ENCODE results near the gene PFKM.
A peak's percentile ranks its signal among the peaks of the same experiment; 100 is the strongest.

Gene PFKM

GRCh38 chr12:48075832-48076231 is 43.3 kb upstream of the PFKM start:
- no CpG with 5 or more reads among the region's 1 CpG for WGBS (ENCODE audit: extremely low coverage, insufficient coverage, low lambda C conversion rate)
- H3K9ac ChIP-seq (ENCODE audit: low read length), result no peak overlapping the region
- H3K27ac ChIP-seq (ENCODE audit: low read depth, low read length), result no peak overlapping the region
- no peaks in the 10 kb centered on the region for H3K36me3 ChIP-seq (ENCODE audit: control insufficient read depth, insufficient read depth, low read length)
- no peak overlapping the region for H3K4ac ChIP-seq (ENCODE audit: low read depth, low read length)
- no peak overlapping the region for H3K18ac ChIP-seq (ENCODE audit: low read length)
- no peak overlapping the region for H2BK5ac ChIP-seq (ENCODE audit: low read length)
- no peaks in the 10 kb centered on the region for H3K79me2 ChIP-seq (ENCODE audit: control insufficient read depth, insufficient read depth, low read length)
- no peak overlapping the region for H2BK120ac ChIP-seq (ENCODE audit: low read depth, low read length)
- no peak overlapping the region for H3K4me2 ChIP-seq (ENCODE audit: low read length)
- no peaks in the 10 kb centered on the region for H3K79me1 ChIP-seq (ENCODE audit: low read length)
- no peak overlapping the region for H4K5ac ChIP-seq (ENCODE audit: low read length)
- no peak overlapping the region for H2BK15ac ChIP-seq (replicated peaks; ENCODE audit: low read depth)
- H2AK5ac ChIP-seq (ENCODE audit: low read length), result no peak overlapping the region
- no peak for DNase-seq
- H3K23ac ChIP-seq (ENCODE audit: low read length), result no peak overlapping the region
- H3K56ac ChIP-seq (ENCODE audit: low read length), result no peak overlapping the region
- H4K8ac ChIP-seq (ENCODE audit: low read depth, low read length), result no peak overlapping the region
- H3K4me3 ChIP-seq (ENCODE audit: low read length), result no peak overlapping the region
- no peaks in the 10 kb centered on the region for H3K27me3 ChIP-seq (ENCODE audit: insufficient read depth, low read length, poor library complexity)
- H3K4me1 ChIP-seq (ENCODE audit: control insufficient read depth, low read depth, low read length), result no peaks in the 10 kb centered on the region

DNA sequence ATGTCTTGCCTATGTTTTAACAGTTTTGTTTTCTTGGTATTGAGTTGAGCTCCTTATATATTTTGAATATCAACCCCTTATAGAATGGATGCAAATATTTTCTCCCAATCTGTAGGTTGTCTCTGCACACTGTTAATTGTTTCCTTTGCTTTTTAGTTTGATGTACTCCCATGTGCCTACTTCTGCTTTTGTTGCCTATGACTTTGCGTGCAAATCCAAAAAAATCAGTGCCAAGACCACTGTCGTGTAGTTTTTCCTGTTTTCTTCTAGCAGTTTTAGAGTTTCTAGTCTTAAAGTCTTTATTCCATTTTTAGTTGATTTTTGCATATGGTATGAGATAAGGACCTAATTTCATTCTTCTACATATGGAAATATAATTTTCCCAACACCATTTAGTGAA is 42.1 kb upstream of the PFKM start:
- Histone ChIP-seq H2BK15ac (replicated peaks; ENCODE audit: low read depth) (no peak overlapping the region), H3K4me3 (ENCODE audit: low read length) (no peak overlapping the region), H3K36me3 (ENCODE audit: control insufficient read depth, insufficient read depth, low read length) (no peaks in the 10 kb centered on the region), H3K79me2 (ENCODE audit: control insufficient read depth, insufficient read depth, low read length) (no peaks in the 10 kb centered on the region), H2AK5ac (ENCODE audit: low read length) (no peak overlapping the region), H3K18ac (ENCODE audit: low read length) (no peak overlapping the region), H2BK5ac (ENCODE audit: low read length) (no peak overlapping the region), H4K5ac (ENCODE audit: low read length) (no peak overlapping the region), H2BK120ac (ENCODE audit: low read depth, low read length) (no peak overlapping the region), H3K4me1 (ENCODE audit: control insufficient read depth, low read depth, low read length) (no peaks in the 10 kb centered on the region), H3K56ac (ENCODE audit: low read length) (no peak overlapping the region), H3K27me3 (ENCODE audit: insufficient read depth, low read length, poor library complexity) (no peaks in the 10 kb centered on the region), H3K4me2 (ENCODE audit: low read length) (no peak overlapping the region), H3K4ac (ENCODE audit: low read depth, low read length) (no peak overlapping the region), H3K9ac (ENCODE audit: low read length) (no peak overlapping the region), H3K27ac (ENCODE audit: low read depth, low read length) (no peak overlapping the region), H3K23ac (ENCODE audit: low read length) (no peak overlapping the region), H4K8ac (ENCODE audit: low read depth, low read length) (no peak overlapping the region), H3K79me1 (ENCODE audit: low read length) (no peaks in the 10 kb centered on the region)
- DNase-seq, result no peak
- no CpG with 5 or more reads among the region's 2 CpGs for WGBS (ENCODE audit: extremely low coverage, insufficient coverage, low lambda C conversion rate)

DNA sequence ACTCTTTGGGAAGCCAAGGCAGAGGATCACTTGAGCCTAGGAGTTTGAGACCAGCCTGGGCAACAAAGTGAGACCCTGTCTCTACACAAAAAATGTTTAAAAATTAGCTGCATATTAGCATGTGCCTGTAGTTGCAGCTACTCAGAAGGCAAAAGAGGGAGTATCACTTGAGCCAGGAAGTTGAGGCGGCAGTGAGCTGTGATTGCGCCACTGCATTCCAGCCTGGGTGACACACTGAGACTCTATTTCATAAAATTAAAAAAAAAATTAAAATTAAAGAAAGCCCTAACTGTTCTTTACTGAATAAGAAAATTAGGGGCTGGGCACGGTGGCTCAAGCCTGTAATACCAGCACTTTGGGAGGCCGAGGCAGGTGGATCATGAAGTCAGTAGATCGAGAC is 40.3 kb upstream of the PFKM start:
- no peak overlapping the region for H3K4me2 ChIP-seq (ENCODE audit: low read length)
- no peaks in the 10 kb centered on the region for H3K79me1 ChIP-seq (ENCODE audit: low read length)
- H2BK5ac ChIP-seq (ENCODE audit: low read length), result no peak overlapping the region
- H4K8ac ChIP-seq (ENCODE audit: low read depth, low read length), result no peak overlapping the region
- no peaks in the 10 kb centered on the region for H3K27me3 ChIP-seq (ENCODE audit: insufficient read depth, low read length, poor library complexity)
- H2BK15ac ChIP-seq (replicated peaks; ENCODE audit: low read depth), result no peak overlapping the region
- no peak overlapping the region for H2AK5ac ChIP-seq (ENCODE audit: low read length)
- no peak overlapping the region for H3K4me3 ChIP-seq (ENCODE audit: low read length)
- no peaks in the 10 kb centered on the region for H3K79me2 ChIP-seq (ENCODE audit: control insufficient read depth, insufficient read depth, low read length)
- no peak overlapping the region for H3K56ac ChIP-seq (ENCODE audit: low read length)
- H3K27ac ChIP-seq (ENCODE audit: low read depth, low read length), result no peak overlapping the region
- no peak overlapping the region for H3K9ac ChIP-seq (ENCODE audit: low read length)
- no peak overlapping the region for H2BK120ac ChIP-seq (ENCODE audit: low read depth, low read length)
- no peaks in the 10 kb centered on the region for H3K4me1 ChIP-seq (ENCODE audit: control insufficient read depth, low read depth, low read length)
- no CpG with 5 or more reads among the region's 5 CpGs for WGBS (ENCODE audit: extremely low coverage, insufficient coverage, low lambda C conversion rate)
- no peak for DNase-seq
- H3K36me3 ChIP-seq (ENCODE audit: control insufficient read depth, insufficient read depth, low read length), result no peaks in the 10 kb centered on the region
- no peak overlapping the region for H3K23ac ChIP-seq (ENCODE audit: low read length)
- no peak overlapping the region for H3K4ac ChIP-seq (ENCODE audit: low read depth, low read length)
- H3K18ac ChIP-seq (ENCODE audit: low read length), result no peak overlapping the region
- no peak overlapping the region for H4K5ac ChIP-seq (ENCODE audit: low read length)

GRCh38 chr12:48080285-48080684 is 38.9 kb upstream of the PFKM start:
- Histone ChIP-seq H3K4ac (ENCODE audit: low read depth, low read length) (no peak overlapping the region), H4K5ac (ENCODE audit: low read length) (no peak overlapping the region), H3K79me2 (ENCODE audit: control insufficient read depth, insufficient read depth, low read length) (no peaks in the 10 kb centered on the region), H3K23ac (ENCODE audit: low read length) (no peak overlapping the region), H3K27ac (ENCODE audit: low read depth, low read length) (no peak overlapping the region), H4K8ac (ENCODE audit: low read depth, low read length) (no peak overlapping the region), H3K4me3 (ENCODE audit: low read length) (no peak overlapping the region), H3K27me3 (ENCODE audit: insufficient read depth, low read length, poor library complexity) (no peaks in the 10 kb centered on the region), H2BK15ac (replicated peaks; ENCODE audit: low read depth) (no peak overlapping the region), H2BK5ac (ENCODE audit: low read length) (no peak overlapping the region), H3K9ac (ENCODE audit: low read length) (no peak overlapping the region), H3K4me2 (ENCODE audit: low read length) (no peak overlapping the region), H3K18ac (ENCODE audit: low read length) (no peak overlapping the region), H2AK5ac (ENCODE audit: low read length) (no peak overlapping the region), H3K79me1 (ENCODE audit: low read length) (no peaks in the 10 kb centered on the region), H2BK120ac (ENCODE audit: low read depth, low read length) (no peak overlapping the region), H3K56ac (ENCODE audit: low read length) (no peak overlapping the region), H3K4me1 (ENCODE audit: control insufficient read depth, low read depth, low read length) (no peaks in the 10 kb centered on the region), H3K36me3 (ENCODE audit: control insufficient read depth, insufficient read depth, low read length) (no peaks in the 10 kb centered on the region)
- WGBS (ENCODE audit: extremely low coverage, insufficient coverage, low lambda C conversion rate), result no CpG with 5 or more reads among the region's 5 CpGs
- no peak for DNase-seq

DNA sequence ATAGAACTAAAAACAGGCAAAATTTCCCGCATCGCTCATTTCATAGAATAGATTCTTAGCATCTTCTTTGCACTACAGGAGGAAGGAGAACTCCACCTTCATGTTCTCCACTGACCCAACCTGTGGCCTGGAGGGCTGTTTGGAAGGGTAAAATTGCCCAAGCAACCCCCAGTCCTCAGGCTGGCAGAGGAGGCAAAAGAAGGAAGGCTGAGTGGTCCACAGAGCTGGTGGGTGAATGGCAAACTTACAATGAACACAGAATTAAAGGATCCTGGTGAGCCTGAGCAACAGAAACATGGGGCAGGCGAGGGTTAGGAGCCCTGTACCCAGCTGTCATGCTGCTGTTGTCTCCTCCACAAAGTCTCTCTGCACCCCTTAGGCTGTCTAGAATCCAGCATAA is 38.3 kb upstream of the PFKM start:
- H3K18ac ChIP-seq (ENCODE audit: low read length), result no peak overlapping the region
- no peak overlapping the region for H2BK120ac ChIP-seq (ENCODE audit: low read depth, low read length)
- WGBS (ENCODE audit: extremely low coverage, insufficient coverage, low lambda C conversion rate), result no CpG with 5 or more reads among the region's 3 CpGs
- H2AK5ac ChIP-seq (ENCODE audit: low read length), result no peak overlapping the region
- no peak overlapping the region for H3K4ac ChIP-seq (ENCODE audit: low read depth, low read length)
- no peak overlapping the region for H4K5ac ChIP-seq (ENCODE audit: low read length)
- H3K79me2 ChIP-seq (ENCODE audit: control insufficient read depth, insufficient read depth, low read length), result no peaks in the 10 kb centered on the region
- H3K36me3 ChIP-seq (ENCODE audit: control insufficient read depth, insufficient read depth, low read length), result no peaks in the 10 kb centered on the region
- no peak overlapping the region for H3K4me2 ChIP-seq (ENCODE audit: low read length)
- no peak for DNase-seq
- H3K9ac ChIP-seq (ENCODE audit: low read length), result no peak overlapping the region
- H3K4me3 ChIP-seq (ENCODE audit: low read length), result no peak overlapping the region
- H3K23ac ChIP-seq (ENCODE audit: low read length), result no peak overlapping the region
- no peaks in the 10 kb centered on the region for H3K4me1 ChIP-seq (ENCODE audit: control insufficient read depth, low read depth, low read length)
- H4K8ac ChIP-seq (ENCODE audit: low read depth, low read length), result no peak overlapping the region
- no peak overlapping the region for H2BK5ac ChIP-seq (ENCODE audit: low read length)
- H3K79me1 ChIP-seq (ENCODE audit: low read length), result no peaks in the 10 kb centered on the region
- H3K27ac ChIP-seq (ENCODE audit: low read depth, low read length), result no peak overlapping the region
- no peaks in the 10 kb centered on the region for H3K27me3 ChIP-seq (ENCODE audit: insufficient read depth, low read length, poor library complexity)
- no peak overlapping the region for H3K56ac ChIP-seq (ENCODE audit: low read length)
- H2BK15ac ChIP-seq (replicated peaks; ENCODE audit: low read depth), result no peak overlapping the region

DNA sequence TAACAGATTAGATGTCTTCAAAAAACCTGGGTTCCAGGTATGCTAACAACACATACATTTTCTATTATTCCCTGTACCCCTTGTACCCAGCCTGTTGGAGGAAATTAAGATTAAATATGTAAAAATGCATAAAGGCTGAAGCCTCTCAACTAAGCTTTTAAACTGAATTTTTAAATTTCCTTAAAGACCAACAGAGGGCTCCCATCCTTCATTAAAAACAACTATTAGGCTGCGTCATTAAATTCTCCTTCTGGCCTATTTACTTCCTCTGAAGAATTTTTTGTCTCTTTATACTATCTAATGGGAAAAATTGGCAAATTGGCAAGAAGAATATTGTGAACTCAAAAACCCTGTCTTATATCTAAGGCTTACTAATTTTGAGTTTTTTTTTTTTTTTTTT is 35.1 kb upstream of the PFKM start:
- no peak overlapping the region for H2AK5ac ChIP-seq (ENCODE audit: low read length)
- H3K4ac ChIP-seq (ENCODE audit: low read depth, low read length), result no peak overlapping the region
- H3K9ac ChIP-seq (ENCODE audit: low read length), result no peak overlapping the region
- no peaks in the 10 kb centered on the region for H3K27me3 ChIP-seq (ENCODE audit: insufficient read depth, low read length, poor library complexity)
- no peak overlapping the region for H3K56ac ChIP-seq (ENCODE audit: low read length)
- no peak overlapping the region for H2BK120ac ChIP-seq (ENCODE audit: low read depth, low read length)
- H3K27ac ChIP-seq (ENCODE audit: low read depth, low read length), result no peak overlapping the region
- no peak overlapping the region for H2BK5ac ChIP-seq (ENCODE audit: low read length)
- no peak overlapping the region for H3K4me2 ChIP-seq (ENCODE audit: low read length)
- no peak overlapping the region for H3K23ac ChIP-seq (ENCODE audit: low read length)
- no peak overlapping the region for H4K5ac ChIP-seq (ENCODE audit: low read length)
- WGBS (ENCODE audit: extremely low coverage, insufficient coverage, low lambda C conversion rate), result no CpG with 5 or more reads among the region's 1 CpG
- H2BK15ac ChIP-seq (replicated peaks; ENCODE audit: low read depth), result no peak overlapping the region
- DNase-seq, result peak; percentile 12
- H3K18ac ChIP-seq (ENCODE audit: low read length), result no peak overlapping the region
- H3K4me1 ChIP-seq (ENCODE audit: control insufficient read depth, low read depth, low read length), result no peaks in the 10 kb centered on the region
- H4K8ac ChIP-seq (ENCODE audit: low read depth, low read length), result no peak overlapping the region
- peaks cover 1% of the 10 kb centered on the region for H3K36me3 ChIP-seq (ENCODE audit: control insufficient read depth, insufficient read depth, low read length)
- no peaks in the 10 kb centered on the region for H3K79me1 ChIP-seq (ENCODE audit: low read length)
- H3K79me2 ChIP-seq (ENCODE audit: control insufficient read depth, insufficient read depth, low read length), result no peaks in the 10 kb centered on the region
- no peak overlapping the region for H3K4me3 ChIP-seq (ENCODE audit: low read length)
